Right lobe of liver (tissue), 6 donors: ENCODE data around the gene MID1IP1. TPM values are rescaled to one million over a fixed set of nuclear protein-coding genes. Genes with fewer than 3 reads are reported as not detected.

Experiments used
- ATAC-seq, 4 donors: fragments of 200-7000 bp; cut with Tn5 transposase; one replicate each; pipeline ENCODE4 v1.9.1; 2020; ENCODE audit warnings: mild to moderate bottlenecking in 4 of 4, moderate library complexity in 4 of 4
- DNase-seq, 3 donors: peaks; one replicate each; pipeline ENCODE4 v3.0.0-alpha.2; 2020
- H3K27ac ChIP-seq, 3 donors: fragments of 200-600 bp; one replicate each; pipeline ENCODE4 v1.8.0; 2022
- H3K27me3 ChIP-seq, 2 donors: fragments of 200-600 bp; one replicate each; pipeline ENCODE4 v1.8.0; 2022
- H3K36me3 ChIP-seq, 4 donors: fragments of 200-600 bp; sonication (generic) in 1 of 4; one replicate each; pipeline versions ENCODE4 v1.5.1 to v1.8.0; 2017 to 2022; ENCODE audit warnings: control low read depth in 1 of 4
- H3K4me1 ChIP-seq, 4 donors: fragments of 200-600 bp; sonication (generic) in 1 of 4; one replicate each; pipeline versions ENCODE4 v1.5.1 to v1.8.0; 2017 to 2022; ENCODE audit warnings: control low read depth in 1 of 4
- H3K4me3 ChIP-seq, 3 donors: fragments of 200-600 bp; one replicate each; pipeline ENCODE4 v1.8.0; 2022
- H3K9me3 ChIP-seq, 4 donors: fragments of 200-600 bp; sonication (generic) in 1 of 4; one replicate each; pipeline versions ENCODE4 v1.5.1 to v1.8.0; 2017 to 2022; ENCODE audit warnings: control low read depth in 1 of 4
- CTCF ChIP-seq, 4 donors: fragments of 200-600 bp in 3 of 4; fragments of 450-650 bp in 1 of 4; IDR thresholded peaks; one replicate each; pipeline versions ENCODE4 v1.5.1 to v1.8.0; 2016 to 2022; ENCODE audit warnings: antibody characterized with exemption in 4 of 4, mild to moderate bottlenecking in 2 of 4
- POLR2A ChIP-seq: fragments of 450-650 bp; IDR thresholded peaks from one replicate; pipeline ENCODE4 v1.6.1; 2017; ENCODE audit warnings: antibody characterized with exemption, mild to moderate bottlenecking
- WGBS: methylation state at CpG from one replicate; pipeline ENCODE4 v1.1.6; 2018; ENCODE audit warnings: low coverage, low lambda C conversion rate; ENCODE audit not compliant: insufficient coverage; ENCODE audit errors: missing lambda C conversion rate; 5-methylcytosine and 5-hydroxymethylcytosine counted together
- intact Hi-C, 2 donors: fragments of 100-400 bp; cut with DNase I; formaldehyde crosslinking; loops; one replicate each; pipeline versions ENCODE4 v1.11.2 to v1.14.1; 2022
- total RNA-seq, 6 experiments: library from RNA; depleted of rRNA in 2 of 6; stranded (reverse); fragments of >200 nt in 2 of 6; fragmentation: NEBNext Ultra II Directional in 3 of 6; extraction: Animal tissue kit (Norgen Biotek cat#: 25700) in 3 of 6; gene quantifications; one replicate each; pipeline versions ENCODE4 v1.1.0 to v1.2.4, GENCODE V29; 2016 to 2023
- donor health status: DM: no; HTN: yes; CAD: no.
- donor health status: DM: no; HTN: no; CAD: no.
- donor health status: DM: no; HTN: no; CAD: no.
- donor health status: DM: no; HTN: yes; CAD: no.
- donor health status: DM: no; HTN: yes; CAD: no.

MID1IP1 gene
- total RNA-seq, 6 experiments from 2014 or later, result 18.4 to 59.8 (median 41.2) TPM

- no peak for TF ChIP-seq POLR2A
- TF ChIP-seq CTCF (IDR thresholded peaks at IDR 0.05), result no peak
- DNase-seq (no peak), ATAC-seq (no peak)
- Histone ChIP-seq H3K4me3 (no peak overlapping the region), H3K27me3 (no peaks in the 10 kb centered on the region), H3K36me3 (no peaks in the 10 kb centered on the region), H3K27ac (no peak overlapping the region), H3K4me1 (peaks cover 0 to 8% (median 0%) of the 10 kb centered on the region in 4 donors), H3K9me3 (no peaks in the 10 kb centered on the region)
- intact Hi-C loops, result no loop called here
- WGBS, result 33% methylated on average over 3 of the region's 3 CpGs
Observed at GRCh38 chrX:38854305-38854704, 53.0 kb downstream of the MID1IP1 start.

Other genes starting within 250 kb of the MID1IP1 start
- gene TSPAN7, start 239.9 kb upstream of the MID1IP1 start, total RNA-seq, result 10 to 100 TPM in 5 of 6 experiments, 1 to 10 TPM in 1; 7.9 to 24.4 (median 15.7) TPM